Tibial nerve (tissue), 4 donors: ENCODE data around the gene GSTM3.
"Not testable (repeated sequence)": the region's sequence is repeated elsewhere in the genome, so short reads cannot be mapped to it uniquely, and the experiment has no call there.

Experiments used
- EP300 ChIP-seq, 2 donors: sonication (generic); formaldehyde crosslinking; IDR thresholded peaks; one replicate each; pipeline ENCODE4 v1.6.1; 2017; ENCODE audit warnings: antibody characterized with exemption in 2 of 2, mild to moderate bottlenecking in 1 of 2
- TF ChIP-seq, protein P1 (sequence below), 5 experiments: fragments of 200-600 bp in 3 of 5; fragments of 450-650 bp in 2 of 5; sonication (generic) in 3 of 5; IDR thresholded peaks; one replicate each; pipeline ENCODE4 v1.5.1; 2016 to 2019; ENCODE audit warnings: antibody characterized with exemption in 5 of 5, mild to moderate bottlenecking in 3 of 5, moderate library complexity in 2 of 5

DNA sequence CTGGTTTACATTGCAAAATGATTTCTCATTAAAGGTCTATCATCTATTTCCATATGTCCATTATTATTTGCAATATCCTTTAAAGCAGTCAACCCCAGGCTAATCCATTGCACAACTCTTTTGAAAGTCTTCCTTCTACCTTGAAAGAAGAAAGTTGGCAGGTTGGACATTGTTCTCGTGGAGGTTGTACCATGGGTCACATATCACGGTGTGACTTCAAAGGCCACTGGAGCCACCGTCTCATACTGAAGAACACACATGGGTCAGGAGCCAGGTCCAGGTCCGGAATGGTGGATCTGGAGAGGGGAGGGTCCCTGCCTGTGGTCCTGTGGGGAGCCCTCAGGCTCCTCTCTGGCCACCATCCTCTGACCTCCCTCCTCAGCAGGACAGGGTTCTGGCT is 54.9 kb downstream of the GSTM3 start:
- TF ChIP-seq, protein P1, sequence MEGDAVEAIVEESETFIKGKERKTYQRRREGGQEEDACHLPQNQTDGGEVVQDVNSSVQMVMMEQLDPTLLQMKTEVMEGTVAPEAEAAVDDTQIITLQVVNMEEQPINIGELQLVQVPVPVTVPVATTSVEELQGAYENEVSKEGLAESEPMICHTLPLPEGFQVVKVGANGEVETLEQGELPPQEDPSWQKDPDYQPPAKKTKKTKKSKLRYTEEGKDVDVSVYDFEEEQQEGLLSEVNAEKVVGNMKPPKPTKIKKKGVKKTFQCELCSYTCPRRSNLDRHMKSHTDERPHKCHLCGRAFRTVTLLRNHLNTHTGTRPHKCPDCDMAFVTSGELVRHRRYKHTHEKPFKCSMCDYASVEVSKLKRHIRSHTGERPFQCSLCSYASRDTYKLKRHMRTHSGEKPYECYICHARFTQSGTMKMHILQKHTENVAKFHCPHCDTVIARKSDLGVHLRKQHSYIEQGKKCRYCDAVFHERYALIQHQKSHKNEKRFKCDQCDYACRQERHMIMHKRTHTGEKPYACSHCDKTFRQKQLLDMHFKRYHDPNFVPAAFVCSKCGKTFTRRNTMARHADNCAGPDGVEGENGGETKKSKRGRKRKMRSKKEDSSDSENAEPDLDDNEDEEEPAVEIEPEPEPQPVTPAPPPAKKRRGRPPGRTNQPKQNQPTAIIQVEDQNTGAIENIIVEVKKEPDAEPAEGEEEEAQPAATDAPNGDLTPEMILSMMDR (IDR thresholded peaks at IDR 0.05), result not testable (repeated sequence)
- not testable (repeated sequence) for TF ChIP-seq EP300 (IDR thresholded peaks at IDR 0.05)
